ENCODE data around the gene THSD4.

DNA sequence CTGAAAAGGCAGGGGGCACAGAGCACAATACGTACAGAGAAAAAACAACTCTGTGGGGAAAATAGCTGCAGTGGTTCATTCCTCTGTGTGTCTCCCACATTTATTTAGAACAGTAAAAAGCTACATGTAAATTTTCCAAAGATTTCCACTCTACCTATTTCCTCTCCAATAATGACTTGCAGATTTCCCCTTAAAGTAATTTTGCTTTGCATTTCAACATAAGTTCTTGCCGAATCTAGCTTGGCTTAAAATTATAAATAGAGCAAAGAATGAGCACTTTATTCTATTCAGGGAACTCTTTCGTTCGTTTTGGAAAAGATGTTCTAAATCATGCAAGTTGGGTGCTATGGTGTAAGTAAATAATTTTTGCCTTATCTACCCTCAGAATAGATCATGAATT is 636.9 kb downstream of the THSD4 start:
- TF ChIP-seq CTCF (IDR thresholded peaks at IDR 0.05) (no peak), POLR2A (IDR thresholded peaks at IDR 0.05) (no peak), POLR2AphosphoS5 (IDR thresholded peaks at IDR 0.05) (no peak)

All from suprapubic skin (tissue), 4 donors.